HG03097 (cell line): ENCODE data around the gene IL32.

Experiments used
- ATAC-seq: cut with Tn5 transposase; IDR thresholded peaks from one replicate; pipeline ENCODE4 v1.9.1; 2021; ENCODE audit not compliant: unreplicated experiment, low FRiP score

IL32 gene, protein sequence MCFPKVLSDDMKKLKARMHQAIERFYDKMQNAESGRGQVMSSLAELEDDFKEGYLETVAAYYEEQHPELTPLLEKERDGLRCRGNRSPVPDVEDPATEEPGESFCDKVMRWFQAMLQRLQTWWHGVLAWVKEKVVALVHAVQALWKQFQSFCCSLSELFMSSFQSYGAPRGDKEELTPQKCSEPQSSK

GRCh38 chr16:3065069-3065741 lies at the start of gene IL32:
Gene IL32, plus strand, starts transcription at chr16:3065640. Its CDS starts 172 bp downstream, at chr16:3065812.
- no peak for ATAC-seq

- no peak for ATAC-seq
Observed at GRCh38 chr16:3015865-3016521, 49.4 kb upstream of the IL32 start.

DNA sequence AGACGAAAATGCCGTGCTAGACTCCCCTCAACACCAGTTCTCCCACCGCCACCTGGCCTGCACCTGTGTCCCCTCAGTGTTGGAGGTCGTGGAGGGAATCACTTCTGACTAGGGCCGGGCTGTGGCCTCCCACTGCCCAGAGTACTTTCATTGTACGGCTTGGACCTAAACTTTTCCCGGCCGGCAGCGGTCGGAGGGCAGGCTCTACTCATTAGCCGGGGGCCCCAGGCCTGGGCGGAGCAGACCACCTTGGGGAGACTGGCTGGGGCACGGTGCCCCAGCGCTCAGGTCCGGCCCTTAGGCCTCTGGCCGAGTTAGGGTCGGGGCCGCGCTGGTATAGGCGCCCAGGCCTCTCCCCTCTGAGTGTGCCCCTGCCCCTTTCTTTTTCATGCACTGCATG lies 48.1 kb upstream of the IL32 start:
- ATAC-seq = no peak

- ATAC-seq = no peak
Observed at GRCh38 chr16:3017794-3018506, 47.5 kb upstream of the IL32 start, which contains the start of gene CLDN6. Gene CLDN6, minus strand, starts transcription at chr16:3018183. Its CDS starts 2,162 bp downstream, at chr16:3016021.

DNA sequence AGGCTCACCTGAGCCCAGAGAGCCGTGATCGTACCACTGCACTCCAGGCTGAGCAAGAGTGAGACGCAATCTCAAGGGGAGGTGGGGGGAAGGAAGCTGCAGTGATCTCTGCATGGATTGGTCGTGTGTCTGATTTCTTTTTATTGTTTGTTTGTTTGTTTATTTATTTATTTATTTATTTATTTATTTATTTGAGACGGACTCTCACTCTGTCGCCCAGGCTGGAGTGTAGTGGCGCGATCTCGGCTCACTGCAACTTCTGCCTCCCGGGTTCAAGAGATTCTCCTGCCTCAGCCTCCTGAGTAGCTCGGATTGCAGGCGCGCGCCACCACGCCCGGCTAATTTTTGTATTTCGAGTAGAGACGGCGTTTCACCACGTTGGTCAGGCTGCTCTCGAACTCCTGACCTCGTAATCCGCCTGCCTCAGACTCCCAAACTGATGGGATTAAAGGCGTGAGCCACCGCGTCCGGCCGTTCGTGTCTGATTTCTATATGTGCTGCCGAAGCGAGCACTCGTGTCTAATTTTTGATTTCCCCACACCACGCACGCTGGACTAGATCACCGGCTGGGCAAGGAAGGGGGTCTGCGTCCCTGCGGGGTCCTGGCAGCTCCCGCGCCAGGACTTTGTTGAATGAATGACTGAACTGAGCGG lies 45.7 kb upstream of the IL32 start:
- no peak for ATAC-seq

DNA sequence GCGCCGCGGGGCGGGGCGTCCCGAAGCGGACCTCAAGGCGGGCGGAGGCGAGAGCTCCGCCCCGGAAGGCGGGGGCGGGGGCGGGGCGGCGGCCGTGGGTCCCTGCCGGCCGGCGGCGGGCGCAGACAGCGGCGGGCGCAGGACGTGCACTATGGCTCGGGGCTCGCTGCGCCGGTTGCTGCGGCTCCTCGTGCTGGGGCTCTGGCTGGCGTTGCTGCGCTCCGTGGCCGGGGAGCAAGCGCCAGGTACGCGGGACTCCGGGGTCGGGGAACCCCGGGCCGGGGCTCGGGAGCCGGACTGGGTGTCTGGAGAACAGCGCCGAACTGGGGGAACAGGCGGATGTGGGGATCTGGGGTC lies 45.2 kb upstream of the IL32 start, which contains the start of gene TNFRSF12A:
Gene TNFRSF12A, plus strand, starts transcription at position 122 of the 357 bp plus-strand sequence. Its CDS starts 30 bp downstream, at position 152.
- ATAC-seq = no peak

- no peak for ATAC-seq
Observed at GRCh38 chr16:3020604-3021448, 44.6 kb upstream of the IL32 start.

GRCh38 chr16:3021449-3022207 lies 43.8 kb upstream of the IL32 start:
- ATAC-seq = no peak

DNA sequence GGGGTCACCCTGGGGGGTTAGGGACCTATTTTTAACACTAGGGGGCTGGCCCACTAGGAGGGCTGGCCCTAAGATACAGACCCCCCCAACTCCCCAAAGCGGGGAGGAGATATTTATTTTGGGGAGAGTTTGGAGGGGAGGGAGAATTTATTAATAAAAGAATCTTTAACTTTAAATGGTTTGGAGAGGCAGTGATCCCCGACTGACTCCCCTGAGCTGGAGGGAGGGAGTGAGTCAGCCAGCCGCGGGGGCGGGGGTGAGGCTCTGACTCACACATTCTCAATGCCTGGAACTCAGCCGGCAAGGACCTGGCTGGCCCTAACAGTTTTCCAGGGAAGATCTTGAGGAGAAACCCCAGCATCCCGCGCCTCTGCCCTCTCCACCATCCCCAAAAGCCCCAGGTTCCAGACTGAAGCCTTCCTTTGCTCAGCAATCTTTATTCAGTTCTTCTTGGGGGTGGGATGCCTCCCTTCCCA lies 43.2 kb upstream of the IL32 start:
- no peak for ATAC-seq

DNA sequence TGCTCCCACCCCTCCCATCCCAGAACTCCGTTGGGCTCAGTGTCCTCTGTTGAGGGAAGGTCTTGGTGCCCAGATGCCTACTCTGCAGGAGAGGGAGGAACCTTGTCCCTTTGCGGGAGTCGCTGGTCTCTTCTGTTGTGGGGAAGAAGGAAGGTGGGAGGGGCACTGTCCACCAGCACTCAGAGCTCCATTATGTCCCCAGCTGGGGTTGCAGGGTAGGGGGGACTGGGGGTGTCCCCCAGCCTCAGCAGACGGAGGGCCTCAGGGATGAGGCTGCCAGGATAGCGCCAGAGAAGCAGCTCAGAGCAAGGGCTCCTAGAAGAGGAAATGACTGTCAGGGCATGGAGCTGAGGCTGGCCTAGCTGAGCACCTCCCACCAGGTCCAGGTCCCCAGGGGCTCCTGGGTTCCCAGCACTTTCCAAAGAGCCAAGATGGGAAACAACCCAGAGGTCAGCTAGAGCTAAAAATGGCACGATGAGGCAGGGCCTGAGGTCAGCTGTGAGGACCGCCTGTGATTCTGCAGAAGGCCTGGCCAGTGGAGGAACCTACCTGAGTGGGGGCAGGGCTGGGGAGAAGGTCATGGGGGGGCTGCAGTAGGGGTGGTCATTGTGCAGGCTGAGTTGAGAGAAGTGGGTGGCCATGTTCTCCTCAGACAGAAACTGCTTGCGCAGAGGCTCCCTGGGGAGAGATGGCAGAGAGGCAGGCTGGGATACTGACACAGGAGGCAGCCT lies 42.6 kb upstream of the IL32 start:
- ATAC-seq = no peak

GRCh38 chr16:3023415-3023668 lies 42.1 kb upstream of the IL32 start:
- no peak for ATAC-seq

DNA sequence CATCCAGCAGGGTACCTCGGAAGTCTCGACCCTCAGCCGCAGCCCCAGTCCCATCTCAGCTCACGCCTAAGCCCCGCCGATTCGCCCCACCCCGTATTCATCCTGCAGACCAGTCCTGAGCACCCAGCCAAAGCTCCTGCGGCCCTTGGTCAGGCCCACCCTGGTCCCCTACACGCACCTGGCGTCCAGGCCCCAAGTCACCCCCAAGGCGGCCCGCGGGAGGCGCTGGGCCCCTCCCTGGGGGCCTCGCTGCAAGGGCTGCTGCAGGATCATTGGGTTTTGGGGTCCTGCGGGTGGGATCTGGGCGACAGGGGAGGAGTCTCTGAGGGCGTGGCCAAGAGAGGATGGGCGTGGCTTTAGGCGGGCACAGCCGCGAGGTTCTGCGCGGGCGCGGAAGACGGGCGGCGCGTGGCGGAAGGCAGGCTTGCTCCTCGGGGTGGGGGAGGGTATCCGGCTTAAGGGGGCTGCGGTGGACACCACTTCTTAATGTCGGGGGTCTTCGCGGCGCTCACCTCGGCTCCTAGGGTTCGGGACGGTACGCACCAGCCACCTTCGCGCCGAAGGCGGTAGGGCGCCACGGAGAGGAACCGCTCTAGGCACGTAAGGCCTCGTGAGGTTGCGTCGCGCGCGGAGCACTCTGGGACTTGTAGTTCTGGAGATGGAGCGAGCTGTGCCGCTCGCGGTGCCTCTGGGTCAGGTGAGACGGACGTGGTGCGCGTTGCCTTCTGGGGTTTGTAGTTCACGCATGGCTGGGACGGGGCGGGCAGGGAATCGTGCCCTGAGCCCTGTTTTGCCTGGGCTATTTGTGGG lies 41.6 kb upstream of the IL32 start, which contains the start of the genes HCFC1R1 and THOC6:
Gene HCFC1R1, minus strand, starts transcription at position 274 of the 810 bp plus-strand sequence. Its CDS starts 1 bp downstream, at position 273.
Gene THOC6, plus strand, starts transcription at position 367 of the 810 bp plus-strand sequence. Its CDS starts 292 bp downstream, at position 659.
- peak; percentile 63 for ATAC-seq

DNA sequence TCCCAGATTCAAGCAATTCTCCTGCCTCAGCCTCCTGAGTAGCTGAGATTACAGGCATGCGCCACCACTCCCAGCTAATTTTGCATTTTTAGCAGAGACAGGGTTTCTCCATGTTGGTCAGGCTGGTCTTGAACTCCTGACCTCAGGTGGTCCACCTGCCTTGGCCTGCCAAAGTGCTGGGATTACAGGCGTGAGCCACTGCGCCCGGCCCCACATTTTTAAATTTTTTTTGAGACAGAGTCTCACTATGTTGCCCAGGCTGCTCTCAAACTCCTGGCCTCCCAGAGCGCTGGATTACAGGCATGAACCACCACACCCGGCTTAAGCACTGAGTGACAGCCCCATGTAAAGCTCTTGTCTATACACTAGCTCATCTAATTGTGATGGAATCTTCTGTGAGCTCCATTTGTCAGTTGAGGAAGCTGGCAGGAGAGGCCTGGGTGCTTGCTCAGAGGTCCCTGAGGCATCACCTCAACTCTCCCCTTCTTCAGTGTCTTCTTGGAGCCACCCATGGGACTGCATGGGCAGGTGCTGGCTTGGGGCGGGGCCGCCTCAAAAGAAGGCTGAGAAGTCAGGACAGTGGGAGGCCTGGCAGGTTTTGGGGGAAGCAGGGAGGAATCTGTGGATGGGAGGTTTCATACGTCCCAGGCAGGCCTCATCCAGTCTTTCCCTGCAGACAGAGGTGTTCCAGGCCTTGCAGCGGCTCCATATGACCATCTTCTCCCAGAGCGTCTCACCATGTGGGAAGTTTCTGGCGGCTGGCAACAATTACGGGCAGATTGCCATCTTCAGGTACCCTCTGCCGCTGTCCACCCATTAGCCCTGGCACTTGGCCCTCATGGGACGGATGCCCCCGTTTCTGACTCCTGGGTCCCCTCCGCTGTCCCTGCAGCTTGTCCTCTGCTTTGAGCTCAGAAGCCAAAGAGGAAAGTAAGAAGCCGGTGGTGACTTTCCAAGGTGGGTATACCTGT lies 40.1 kb upstream of the IL32 start:
- ATAC-seq = no peak

GRCh38 chr16:3026003-3026378 lies 39.4 kb upstream of the IL32 start:
- ATAC-seq = no peak

- no peak for ATAC-seq
Observed at GRCh38 chr16:3026609-3027488, 38.6 kb upstream of the IL32 start.

DNA sequence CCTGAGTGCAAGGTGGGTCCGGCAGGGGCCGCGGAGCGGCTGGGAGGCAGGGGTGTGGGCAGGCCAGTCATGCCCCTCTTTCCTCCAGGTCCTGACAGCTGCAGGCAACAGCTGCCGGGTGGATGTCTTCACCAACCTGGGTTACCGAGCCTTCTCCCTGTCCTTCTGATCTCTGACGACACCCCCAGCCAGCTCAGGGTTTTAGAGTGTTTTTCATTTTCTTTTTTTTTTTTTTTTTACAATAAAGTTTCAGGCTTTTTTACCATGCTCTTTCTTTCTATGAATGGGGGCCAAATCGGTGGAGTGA lies 38.0 kb upstream of the IL32 start:
- no peak for ATAC-seq
